ENCODE measurements around the gene APOA1.

The APOA1 gene

DNA sequence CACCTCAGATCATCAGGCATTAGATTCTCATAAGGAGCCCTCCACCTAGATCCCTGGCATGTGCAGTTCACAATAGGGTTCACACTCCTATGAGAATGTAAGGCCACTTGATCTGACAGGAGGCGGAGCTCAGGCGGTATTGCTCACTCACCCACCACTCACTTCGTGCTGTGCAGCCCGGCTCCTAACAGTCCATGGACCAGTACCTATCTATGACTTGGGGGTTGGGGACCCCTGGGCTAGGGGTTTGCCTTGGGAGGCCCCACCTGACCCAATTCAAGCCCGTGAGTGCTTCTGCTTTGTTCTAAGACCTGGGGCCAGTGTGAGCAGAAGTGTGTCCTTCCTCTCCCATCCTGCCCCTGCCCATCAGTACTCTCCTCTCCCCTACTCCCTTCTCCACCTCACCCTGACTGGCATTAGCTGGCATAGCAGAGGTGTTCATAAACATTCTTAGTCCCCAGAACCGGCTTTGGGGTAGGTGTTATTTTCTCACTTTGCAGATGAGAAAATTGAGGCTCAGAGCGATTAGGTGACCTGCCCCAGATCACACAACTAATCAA lies 5.6 kb downstream of the APOA1 start:
- H3K4me3 ChIP-seq (ENCODE audit: low read length): no peak overlapping the region
- no peak for TF ChIP-seq CTCF (IDR thresholded peaks at IDR 0.05; ENCODE audit: insufficient read depth, low read depth, low read length, missing control alignments)
- no peak for DNase-seq (ENCODE audit: low read depth)

GRCh38 chr11:116830184-116830912 lies 7.1 kb downstream of the APOA1 start:
- TF ChIP-seq CTCF (IDR thresholded peaks at IDR 0.05; ENCODE audit: insufficient read depth, low read depth, low read length, missing control alignments): no peak
- H3K4me3 ChIP-seq (ENCODE audit: low read length): no peak overlapping the region
- DNase-seq (ENCODE audit: low read depth): no peak

- no peak within 1 kb of the TSS for H3K4me3 ChIP-seq (ENCODE audit: low read length)
- DNase-seq (ENCODE audit: low read depth): no peak
- no peak for TF ChIP-seq CTCF (IDR thresholded peaks at IDR 0.05; ENCODE audit: insufficient read depth, low read depth, low read length, missing control alignments)
Measured at GRCh38 chr11:116829525-116830183, 7.8 kb downstream of the APOA1 start, which contains the start of gene APOC3. Gene APOC3, plus strand, starts transcription at chr11:116829907. Its CDS starts 676 bp downstream, at chr11:116830583.

DNA sequence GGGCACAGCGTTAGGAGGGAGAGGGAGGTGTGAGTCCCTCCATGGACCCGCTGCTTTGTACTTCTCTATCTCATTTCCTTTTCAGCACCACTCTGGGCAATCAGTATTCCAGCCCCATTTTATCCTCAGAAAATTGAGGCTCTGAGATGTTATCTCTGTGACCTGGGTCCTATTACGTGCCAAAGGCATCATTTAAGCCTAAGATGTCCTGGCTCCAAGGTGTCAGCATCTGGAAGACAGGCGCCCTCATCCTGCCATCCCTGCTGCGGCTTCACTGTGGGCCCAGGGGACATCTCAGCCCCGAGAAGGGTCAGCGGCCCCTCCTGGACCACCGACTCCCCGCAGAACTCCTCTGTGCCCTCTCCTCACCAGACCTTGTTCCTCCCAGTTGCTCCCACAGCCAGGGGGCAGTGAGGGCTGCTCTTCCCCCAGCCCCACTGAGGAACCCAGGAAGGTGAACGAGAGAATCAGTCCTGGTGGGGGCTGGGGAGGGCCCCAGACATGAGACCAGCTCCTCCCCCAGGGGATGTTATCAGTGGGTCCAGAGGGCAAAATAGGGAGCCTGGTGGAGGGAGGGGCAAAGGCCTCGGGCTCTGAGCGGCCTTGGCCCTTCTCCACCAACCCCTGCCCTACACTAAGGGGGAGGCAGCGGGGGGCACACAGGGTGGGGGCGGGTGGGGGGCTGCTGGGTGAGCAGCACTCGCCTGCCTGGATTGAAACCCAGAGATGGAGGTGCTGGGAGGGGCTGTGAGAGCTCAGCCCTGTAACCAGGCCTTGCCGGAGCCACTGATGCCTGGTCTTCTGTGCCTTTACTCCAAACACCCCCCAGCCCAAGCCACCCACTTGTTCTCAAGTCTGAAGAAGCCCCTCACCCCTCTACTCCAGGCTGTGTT lies 8.5 kb downstream of the APOA1 start:
- no peak for DNase-seq (ENCODE audit: low read depth)
- TF ChIP-seq CTCF (IDR thresholded peaks at IDR 0.05; ENCODE audit: insufficient read depth, low read depth, low read length, missing control alignments): no peak
- H3K4me3 ChIP-seq (ENCODE audit: low read length): no peak overlapping the region

- no peak for TF ChIP-seq CTCF (IDR thresholded peaks at IDR 0.05; ENCODE audit: insufficient read depth, low read depth, low read length, missing control alignments)
- DNase-seq (ENCODE audit: low read depth): no peak
- no peak overlapping the region for H3K4me3 ChIP-seq (ENCODE audit: low read length)
Measured at GRCh38 chr11:116827461-116827860, 10.0 kb downstream of the APOA1 start.

GRCh38 chr11:116826751-116827431 lies 10.5 kb downstream of the APOA1 start:
- H3K4me3 ChIP-seq (ENCODE audit: low read length): no peak overlapping the region
- TF ChIP-seq CTCF (IDR thresholded peaks at IDR 0.05; ENCODE audit: insufficient read depth, low read depth, low read length, missing control alignments): no peak
- no peak for DNase-seq (ENCODE audit: low read depth)

Measured in epithelial cell of esophagus (primary cell).